ENCODE measurements around the gene TMC6.
A peak's percentile ranks its signal among the peaks of the same experiment; 100 is the strongest.
"Not testable (repeated sequence)": the region's sequence is repeated elsewhere in the genome, so short reads cannot be mapped to it uniquely, and the experiment has no call there.

TMC6 gene

DNA sequence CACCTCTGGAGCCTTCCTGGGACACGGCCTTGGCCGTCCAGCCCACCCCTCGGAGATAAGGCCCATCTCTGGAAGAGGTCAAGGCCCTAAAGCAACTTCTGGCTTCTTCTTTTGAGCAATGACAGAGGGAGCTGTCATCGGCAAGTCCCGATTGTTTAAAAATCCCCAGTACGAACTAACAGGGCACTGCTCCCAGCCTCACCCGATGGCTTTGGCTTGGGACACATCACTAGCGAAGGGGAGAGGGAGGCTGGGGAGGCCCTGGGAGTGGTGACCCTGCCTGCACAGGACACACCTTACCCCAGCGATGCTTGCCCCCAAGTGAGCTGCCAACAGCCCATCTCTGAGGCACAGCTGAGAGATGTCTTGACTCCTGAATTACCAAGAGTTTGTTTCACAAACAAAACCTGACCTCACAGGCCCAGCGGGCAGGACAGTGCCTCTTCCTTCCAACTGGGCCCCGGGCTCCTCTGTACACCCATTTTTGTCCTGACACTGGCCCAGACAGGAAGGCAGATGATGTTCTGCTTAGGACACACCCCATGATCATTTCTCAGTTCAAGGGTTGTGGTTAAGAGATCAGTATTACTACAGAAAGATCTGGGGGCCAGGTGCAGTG is 44.7 kb upstream of the TMC6 start:
- peak; percentile 78 for DNase-seq (ENCODE audit: low spot score)
- in situ Hi-C loops (cut with MboI; ENCODE audit: low sequenced_read_pairs, unreplicated experiment) = no loop called here
- TF ChIP-seq, protein P1, sequence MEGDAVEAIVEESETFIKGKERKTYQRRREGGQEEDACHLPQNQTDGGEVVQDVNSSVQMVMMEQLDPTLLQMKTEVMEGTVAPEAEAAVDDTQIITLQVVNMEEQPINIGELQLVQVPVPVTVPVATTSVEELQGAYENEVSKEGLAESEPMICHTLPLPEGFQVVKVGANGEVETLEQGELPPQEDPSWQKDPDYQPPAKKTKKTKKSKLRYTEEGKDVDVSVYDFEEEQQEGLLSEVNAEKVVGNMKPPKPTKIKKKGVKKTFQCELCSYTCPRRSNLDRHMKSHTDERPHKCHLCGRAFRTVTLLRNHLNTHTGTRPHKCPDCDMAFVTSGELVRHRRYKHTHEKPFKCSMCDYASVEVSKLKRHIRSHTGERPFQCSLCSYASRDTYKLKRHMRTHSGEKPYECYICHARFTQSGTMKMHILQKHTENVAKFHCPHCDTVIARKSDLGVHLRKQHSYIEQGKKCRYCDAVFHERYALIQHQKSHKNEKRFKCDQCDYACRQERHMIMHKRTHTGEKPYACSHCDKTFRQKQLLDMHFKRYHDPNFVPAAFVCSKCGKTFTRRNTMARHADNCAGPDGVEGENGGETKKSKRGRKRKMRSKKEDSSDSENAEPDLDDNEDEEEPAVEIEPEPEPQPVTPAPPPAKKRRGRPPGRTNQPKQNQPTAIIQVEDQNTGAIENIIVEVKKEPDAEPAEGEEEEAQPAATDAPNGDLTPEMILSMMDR (IDR thresholded peaks at IDR 0.05; ENCODE audit: borderline replicate concordance, control extremely low read depth, extremely low read depth, insufficient read depth, missing control alignments) = no peak

- DNase-seq (ENCODE audit: low spot score) = no peak
- TF ChIP-seq, protein P1 (IDR thresholded peaks at IDR 0.05; ENCODE audit: borderline replicate concordance, control extremely low read depth, extremely low read depth, insufficient read depth, missing control alignments) = no peak
- in situ Hi-C loops (cut with MboI; ENCODE audit: low sequenced_read_pairs, unreplicated experiment) = no loop called here
These were observed 43.9 kb upstream of the TMC6 start for GRCh38 chr17:78172249-78173051.

DNA sequence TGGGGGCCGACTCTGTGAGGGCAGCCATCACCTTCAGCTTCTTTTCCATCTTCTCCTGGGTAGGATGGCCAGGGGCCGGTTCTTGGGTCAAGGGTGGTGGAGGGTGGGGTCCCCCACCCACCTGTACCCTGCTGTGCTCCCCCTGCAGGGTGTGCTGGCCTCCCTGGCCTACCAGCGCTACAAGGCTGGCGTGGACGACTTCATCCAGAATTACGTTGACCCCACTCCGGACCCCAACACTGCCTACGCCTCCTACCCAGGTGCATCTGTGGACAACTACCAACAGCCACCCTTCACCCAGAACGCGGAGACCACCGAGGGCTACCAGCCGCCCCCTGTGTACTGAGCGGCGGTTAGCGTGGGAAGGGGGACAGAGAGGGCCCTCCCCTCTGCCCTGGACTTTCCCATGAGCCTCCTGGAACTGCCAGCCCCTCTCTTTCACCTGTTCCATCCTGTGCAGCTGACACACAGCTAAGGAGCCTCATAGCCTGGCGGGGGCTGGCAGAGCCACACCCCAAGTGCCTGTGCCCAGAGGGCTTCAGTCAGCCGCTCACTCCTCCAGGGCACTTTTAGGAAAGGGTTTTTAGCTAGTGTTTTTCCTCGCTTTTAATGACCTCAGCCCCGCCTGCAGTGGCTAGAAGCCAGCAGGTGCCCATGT is 43.2 kb upstream of the TMC6 start:
- DNase-seq (ENCODE audit: low spot score); in situ Hi-C loops (cut with MboI; ENCODE audit: low sequenced_read_pairs, unreplicated experiment): not testable (repeated sequence)

DNA sequence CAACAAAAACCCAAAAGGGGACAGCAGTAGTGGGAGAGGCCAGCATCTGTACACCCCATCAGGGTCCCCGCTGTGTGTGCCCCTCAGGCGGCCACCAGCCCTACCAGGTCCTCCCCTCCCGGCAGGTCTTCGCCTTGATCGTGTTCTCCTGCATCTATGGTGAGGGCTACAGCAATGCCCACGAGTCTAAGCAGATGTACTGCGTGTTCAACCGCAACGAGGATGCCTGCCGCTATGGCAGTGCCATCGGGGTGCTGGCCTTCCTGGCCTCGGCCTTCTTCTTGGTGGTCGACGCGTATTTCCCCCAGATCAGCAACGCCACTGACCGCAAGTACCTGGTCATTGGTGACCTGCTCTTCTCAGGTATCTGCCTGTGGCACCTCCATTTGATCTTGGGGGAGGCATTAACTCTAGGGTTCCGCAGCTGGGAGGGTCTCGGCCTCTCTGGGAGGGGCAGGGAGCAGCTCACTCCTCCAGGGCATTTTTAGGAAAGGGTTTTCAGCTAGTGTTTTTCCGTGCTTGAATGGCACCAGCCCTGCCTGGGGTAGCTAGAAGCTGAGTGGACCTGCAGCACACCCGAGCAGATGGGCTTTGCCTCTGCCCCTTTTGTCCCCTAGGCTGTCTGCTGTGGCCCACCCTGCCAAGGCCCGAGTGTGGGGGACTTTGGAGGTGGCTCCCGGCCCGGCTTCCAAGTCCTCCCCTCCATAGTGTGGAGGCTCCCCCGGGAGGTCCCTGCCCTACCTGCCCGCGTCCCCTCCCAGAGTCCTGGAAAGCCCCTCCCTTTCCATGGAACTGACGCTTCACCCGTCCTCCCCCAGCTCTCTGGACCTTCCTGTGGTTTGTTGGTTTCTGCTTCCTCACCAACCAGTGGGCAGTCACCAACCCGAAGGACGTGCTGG is 42.4 kb upstream of the TMC6 start:
- TF ChIP-seq, protein P1 (IDR thresholded peaks at IDR 0.05; ENCODE audit: borderline replicate concordance, control extremely low read depth, extremely low read depth, insufficient read depth, missing control alignments) = no peak
- no peak for DNase-seq (ENCODE audit: low spot score)
- in situ Hi-C loops (cut with MboI; ENCODE audit: low sequenced_read_pairs, unreplicated experiment) = no loop called here

DNA sequence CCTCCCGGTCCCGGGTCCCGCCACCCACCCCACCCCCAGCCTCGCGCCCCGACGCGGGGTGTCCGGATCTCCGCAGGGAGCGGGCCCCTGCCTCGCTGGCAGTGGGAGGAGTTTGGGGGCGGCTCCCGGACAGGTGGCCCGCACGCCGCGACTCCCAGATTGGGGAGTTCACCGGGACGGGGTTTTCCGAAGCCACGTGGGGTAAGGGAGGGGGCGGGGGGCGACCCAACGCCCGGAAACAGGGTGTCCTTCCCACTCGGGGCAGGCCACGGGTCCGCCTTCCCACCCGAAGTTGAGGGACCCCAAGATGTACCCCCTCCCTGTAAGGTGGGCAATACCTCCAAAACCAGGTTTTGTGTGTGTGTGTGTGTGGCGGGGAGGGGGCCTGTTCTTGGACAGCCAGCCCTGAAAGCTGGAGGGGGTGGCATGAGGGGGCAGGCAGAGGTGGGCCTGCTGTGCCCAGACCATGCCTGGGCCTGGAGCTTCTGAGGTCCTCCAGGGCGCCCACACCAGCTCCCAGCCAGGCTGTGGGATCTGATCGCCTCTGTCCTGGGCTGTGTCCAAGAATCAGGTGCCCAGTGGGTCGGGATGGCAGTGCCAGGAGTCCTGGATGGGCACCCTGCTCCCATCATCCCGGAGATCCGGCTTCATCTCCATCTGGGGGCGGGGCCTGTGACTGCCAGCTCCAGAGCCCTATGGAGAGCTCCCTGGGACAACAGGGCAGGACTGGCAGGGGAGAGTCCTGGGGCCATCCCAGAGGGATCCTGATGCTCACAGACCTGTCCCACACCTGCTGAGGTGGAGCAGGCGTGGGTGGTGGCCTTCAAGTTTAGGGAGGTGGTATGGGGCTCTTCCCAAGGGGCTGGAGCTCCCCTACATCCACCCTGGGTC is 40.6 kb upstream of the TMC6 start:
- TF ChIP-seq, protein P1 (IDR thresholded peaks at IDR 0.05; ENCODE audit: borderline replicate concordance, control extremely low read depth, extremely low read depth, insufficient read depth, missing control alignments) = no peak
- in situ Hi-C loops (cut with MboI; ENCODE audit: low sequenced_read_pairs, unreplicated experiment) = no loop called here
- DNase-seq (ENCODE audit: low spot score) = peak; percentile 75

DNA sequence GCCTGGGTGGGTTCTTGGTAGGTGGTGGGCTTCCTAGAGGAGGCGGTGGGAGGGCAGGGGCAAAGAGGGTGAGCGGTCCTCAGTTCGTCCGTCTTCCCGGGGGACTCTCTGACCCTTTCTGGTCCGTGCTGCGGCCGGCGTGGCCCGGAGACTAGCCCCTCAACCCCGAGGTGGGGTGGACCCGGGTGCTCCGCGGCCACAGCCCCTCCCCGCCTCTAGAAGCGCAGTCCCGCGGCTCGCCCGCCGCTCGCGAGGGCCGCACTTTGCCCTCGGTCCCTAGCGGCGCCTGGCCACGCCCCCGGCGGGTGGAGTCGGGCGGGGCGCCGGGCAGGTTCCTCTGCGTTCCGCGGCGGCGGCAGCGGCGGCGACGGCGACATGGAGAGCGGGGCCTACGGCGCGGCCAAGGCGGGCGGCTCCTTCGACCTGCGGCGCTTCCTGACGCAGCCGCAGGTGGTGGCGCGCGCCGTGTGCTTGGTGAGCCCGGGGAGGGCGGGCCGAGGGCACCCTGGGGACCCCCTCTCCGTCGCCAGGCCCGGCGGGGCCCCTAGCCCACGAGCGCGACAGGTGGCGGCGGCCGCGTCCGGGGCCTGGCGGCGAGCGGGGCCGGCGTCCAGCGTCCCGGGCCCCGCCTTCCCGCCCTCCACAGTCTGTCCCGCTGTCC is 39.8 kb upstream of the TMC6 start, which contains the start of gene SYNGR2:
Gene SYNGR2 (plus strand): TSS at position 340 of the 661 bp plus-strand sequence. CDS start 36 bp downstream, at position 376.
- in situ Hi-C loops (cut with MboI; ENCODE audit: low sequenced_read_pairs, unreplicated experiment) = no loop called here
- peak; percentile 95 for DNase-seq (ENCODE audit: low spot score)
- TF ChIP-seq, protein P1 (IDR thresholded peaks at IDR 0.05; ENCODE audit: borderline replicate concordance, control extremely low read depth, extremely low read depth, insufficient read depth, missing control alignments) = no peak

Data from GM13976 (cell line).